ACC112 (cell line): Measurements from ENCODE around the gene PFDN6.
A peak's percentile ranks its signal among the peaks of the same experiment; 100 is the strongest.

ENCODE experiments used
- H2AFZ ChIP-seq: fragments of 200-600 bp; sonication (generic); one replicate; pipeline ENCODE4 v1.6.0; 2017; ENCODE audit warnings: antibody characterized with exemption, low read length; ENCODE audit not compliant: unreplicated experiment
- H3K27ac ChIP-seq: fragments of 200-600 bp; sonication (generic); 2 replicates; pipeline ENCODE4 v1.5.1; 2014; ENCODE audit warnings: low read depth, mild to moderate bottlenecking, antibody characterized with exemption, low read length, moderate library complexity
- H3K27me3 ChIP-seq: fragments of 200-600 bp; sonication (generic); 2 replicates; pipeline ENCODE4 v1.6.1; 2014; ENCODE audit warnings: mild to moderate bottlenecking, antibody characterized with exemption, low read length, moderate library complexity, mixed read lengths; ENCODE audit not compliant: insufficient read depth
- H3K36me3 ChIP-seq: fragments of 200-600 bp; sonication (generic); 2 replicates; pipeline ENCODE4 v1.6.1; 2016; ENCODE audit warnings: mild to moderate bottlenecking, antibody characterized with exemption, low read length, moderate library complexity, mixed read lengths; ENCODE audit not compliant: insufficient read depth
- H3K4me1 ChIP-seq: fragments of 200-600 bp; sonication (generic); one replicate; pipeline ENCODE4 v1.6.1; 2016; ENCODE audit warnings: low read length, mixed read lengths; ENCODE audit not compliant: insufficient read depth, unreplicated experiment, control insufficient read depth
- H3K4me3 ChIP-seq: fragments of 200-600 bp; sonication (generic); 2 replicates; pipeline ENCODE4 v1.5.1; 2014; ENCODE audit warnings: mild to moderate bottlenecking, low read depth, low read length
- H3K79me2 ChIP-seq: fragments of 200-600 bp; sonication (generic); one replicate; pipeline ENCODE4 v1.6.0; 2016; ENCODE audit warnings: low read length; ENCODE audit not compliant: control insufficient read depth, unreplicated experiment, insufficient read depth

The PFDN6 gene

DNA sequence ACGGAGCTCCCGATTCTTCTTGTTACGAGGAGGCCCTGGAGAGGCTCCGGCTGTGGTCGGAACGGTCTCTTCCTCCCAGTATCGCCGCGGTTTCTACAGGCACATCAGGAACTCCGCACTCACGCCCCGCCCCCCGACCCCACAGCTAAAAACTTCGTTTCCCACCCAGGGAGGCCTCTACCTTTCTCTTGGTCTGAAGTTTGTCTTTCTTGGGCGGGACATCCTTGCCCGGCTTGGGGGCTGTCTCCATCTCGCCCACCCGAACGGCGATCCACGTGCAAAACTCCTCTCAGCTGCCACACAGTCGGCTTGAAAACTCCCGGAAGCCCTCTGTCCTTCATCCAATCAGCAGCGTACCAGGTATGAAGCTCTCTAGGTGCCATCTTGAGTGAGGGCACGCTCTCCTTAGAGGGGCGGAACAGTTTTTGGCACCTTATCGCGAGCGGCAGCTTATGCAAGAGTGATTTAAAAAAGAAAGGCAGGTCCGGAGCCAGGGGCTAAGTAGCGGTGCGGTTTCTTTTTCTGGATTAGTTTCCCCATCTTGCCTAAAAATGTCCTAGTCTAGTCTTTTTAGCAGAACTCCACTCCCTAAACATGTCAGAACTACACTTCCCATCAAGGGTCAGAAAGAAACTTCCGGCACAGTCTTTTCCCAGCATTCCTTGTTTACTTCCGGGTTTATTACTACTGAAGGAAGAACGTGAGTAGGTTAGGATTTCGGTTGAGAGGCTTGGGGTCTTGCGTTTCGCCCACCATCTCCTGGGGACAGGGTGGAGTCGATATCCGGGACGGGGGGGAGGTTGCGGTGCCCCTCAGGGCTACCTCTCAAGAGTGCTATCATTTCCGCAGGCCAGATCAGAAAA, at the start of gene PFDN6, which contains the start of gene WDR46:
Gene PFDN6, plus strand, starts transcription at position 681 of the 863 bp plus-strand sequence. CDS start 256 bp downstream, outside the sequence.
Gene WDR46, minus strand, starts transcription at position 319 of the 863 bp plus-strand sequence. Its CDS starts 69 bp downstream, at position 250.
- H3K4me3 ChIP-seq: peak within 1 kb of the TSS; percentile 97
- H3K27ac ChIP-seq: peak within 1 kb of the TSS; percentile 8
- H2AFZ ChIP-seq: peak within 1 kb of the TSS; percentile 91
- H3K36me3 ChIP-seq: peaks cover 7% of the 10 kb centered on the region; the same call in 1 of the 2 replicates
- peaks cover 10% of the 10 kb centered on the region for H3K4me1 ChIP-seq
- H3K79me2 ChIP-seq: peaks cover 32% of the 10 kb centered on the region
- no peaks in the 10 kb centered on the region for H3K27me3 ChIP-seq

DNA sequence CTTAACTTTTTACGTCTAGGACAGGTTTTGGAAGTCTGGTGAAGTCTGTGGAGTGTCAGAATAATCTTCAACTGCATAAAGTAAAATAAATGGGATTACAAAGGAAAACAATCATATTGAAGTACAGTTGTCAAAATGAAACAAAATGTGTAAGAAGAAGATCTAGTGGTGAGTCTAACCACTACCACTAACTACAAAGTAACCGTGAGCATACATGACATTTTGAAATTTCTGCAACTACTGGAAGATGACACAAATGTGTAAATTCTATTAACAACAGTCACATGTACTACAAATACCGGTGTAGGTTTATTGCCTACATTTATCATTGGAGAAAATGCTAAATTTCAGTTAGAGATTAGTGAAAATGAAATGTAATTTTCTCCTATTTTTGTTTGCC, 47.4 kb upstream of the PFDN6 start:
- no peak overlapping the region for H3K27ac ChIP-seq
- no peak overlapping the region for H3K4me3 ChIP-seq
- no peaks in the 10 kb centered on the region for H3K4me1 ChIP-seq
- peaks cover 22% of the 10 kb centered on the region for H3K27me3 ChIP-seq
- H3K79me2 ChIP-seq: no peaks in the 10 kb centered on the region
- no peak overlapping the region for H2AFZ ChIP-seq
- no peaks in the 10 kb centered on the region for H3K36me3 ChIP-seq

GRCh38 chr6:33243476-33243875, 45.9 kb upstream of the PFDN6 start:
- H3K27me3 ChIP-seq: peaks cover 13% of the 10 kb centered on the region
- H3K27ac ChIP-seq: no peak overlapping the region
- no peak overlapping the region for H2AFZ ChIP-seq
- H3K4me3 ChIP-seq: no peak overlapping the region
- H3K36me3 ChIP-seq: no peaks in the 10 kb centered on the region
- H3K4me1 ChIP-seq: peaks cover under 1% of the 10 kb centered on the region
- H3K79me2 ChIP-seq: no peaks in the 10 kb centered on the region

DNA sequence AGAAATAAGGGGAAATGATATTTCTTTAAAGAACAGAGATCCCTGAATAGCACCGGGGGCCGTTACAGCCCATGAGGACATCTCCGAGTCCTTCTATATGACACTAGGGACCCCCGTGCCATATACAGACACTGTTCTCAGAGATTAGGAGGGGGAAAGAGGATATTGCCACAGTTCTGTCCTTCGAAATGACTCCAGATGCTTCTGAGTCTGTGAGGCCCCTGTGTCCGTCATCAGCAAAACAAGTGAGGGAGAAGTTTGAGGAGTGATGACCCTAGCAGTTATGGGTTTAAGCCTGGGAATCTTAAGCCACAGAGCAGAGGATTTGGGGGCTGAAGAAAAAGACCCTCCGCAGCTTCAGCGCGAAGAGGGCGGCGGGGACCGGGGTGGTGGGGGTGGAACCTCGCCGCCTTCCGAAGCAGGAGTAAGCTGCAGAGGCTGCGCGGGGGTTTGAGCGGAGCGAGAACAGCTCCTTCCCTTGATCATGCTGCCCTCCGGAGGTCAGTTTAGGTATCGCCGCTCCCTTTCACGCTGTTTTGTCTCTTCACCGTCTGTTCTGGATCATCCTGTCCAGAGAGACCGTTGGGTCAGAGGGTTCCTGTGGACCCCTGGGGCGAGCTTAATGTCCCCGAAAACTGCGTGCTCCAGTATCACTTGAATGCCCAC, 41.3 kb upstream of the PFDN6 start:
- Histone ChIP-seq H3K27ac (peak overlapping the region; percentile 90), H3K4me3 (peak overlapping the region; percentile 71), H2AFZ (peak overlapping the region; percentile 36)

GRCh38 chr6:33248643-33248931, 40.8 kb upstream of the PFDN6 start:
- Histone ChIP-seq H3K36me3 (peaks cover 5% of the 10 kb centered on the region; the same call in 1 of the 2 replicates), H2AFZ (peak overlapping the region; percentile 31), H3K79me2 (peaks cover 10% of the 10 kb centered on the region), H3K27me3 (no peaks in the 10 kb centered on the region), H3K27ac (peak overlapping the region; percentile 90), H3K4me1 (peaks cover 36% of the 10 kb centered on the region), H3K4me3 (peak overlapping the region; percentile 71)

More for the DNA sequence above, 41.3 kb upstream of the PFDN6 start:
- Histone ChIP-seq H3K79me2 (peaks cover 10% of the 10 kb centered on the region), H3K27me3 (no peaks in the 10 kb centered on the region), H3K4me1 (peaks cover 35% of the 10 kb centered on the region), H3K36me3 (peaks cover 5% of the 10 kb centered on the region; the same call in 1 of the 2 replicates)

DNA sequence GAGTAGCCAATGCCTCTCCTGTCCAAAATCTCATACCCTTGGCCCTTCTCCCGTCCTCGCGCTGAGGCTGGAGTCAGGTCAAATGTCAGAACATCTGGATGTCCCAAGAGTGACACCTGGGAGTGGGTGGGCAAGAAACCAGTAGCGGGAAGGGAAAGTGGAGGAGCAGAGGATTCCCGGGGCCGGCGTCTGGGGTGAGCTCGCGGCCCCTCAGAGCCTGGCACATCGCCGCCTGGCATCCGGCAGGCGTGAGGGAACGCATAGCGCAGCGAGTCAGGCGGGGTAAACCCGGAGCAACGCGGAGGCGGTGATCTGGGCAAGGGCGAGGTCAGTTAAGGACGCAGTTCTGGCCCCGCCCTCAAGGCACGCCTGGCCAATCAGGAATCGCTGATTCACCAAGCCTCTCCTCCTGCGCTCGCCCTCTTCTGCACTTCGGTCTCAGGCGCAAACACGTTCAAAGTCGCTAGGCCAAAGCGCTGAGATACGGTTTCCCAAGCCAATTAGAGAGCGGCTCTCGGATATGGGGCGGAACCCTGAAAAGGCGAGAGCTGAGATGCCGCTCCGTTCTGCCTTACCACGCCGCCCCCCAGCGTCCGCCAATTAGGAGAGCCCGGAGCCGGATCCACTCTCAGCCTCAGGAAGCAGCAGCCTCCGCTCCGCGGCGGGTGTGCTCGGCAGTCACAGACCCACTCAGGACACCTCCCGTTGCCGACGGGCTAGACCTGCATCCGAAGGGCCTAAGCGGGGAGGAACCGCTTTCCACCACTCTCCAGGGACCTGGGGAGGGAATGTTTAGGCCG, 40.3 kb upstream of the PFDN6 start:
- H3K4me3 ChIP-seq: peak overlapping the region; percentile 76
- H3K27ac ChIP-seq: peak overlapping the region; percentile 90
- peaks cover 10% of the 10 kb centered on the region for H3K79me2 ChIP-seq

DNA sequence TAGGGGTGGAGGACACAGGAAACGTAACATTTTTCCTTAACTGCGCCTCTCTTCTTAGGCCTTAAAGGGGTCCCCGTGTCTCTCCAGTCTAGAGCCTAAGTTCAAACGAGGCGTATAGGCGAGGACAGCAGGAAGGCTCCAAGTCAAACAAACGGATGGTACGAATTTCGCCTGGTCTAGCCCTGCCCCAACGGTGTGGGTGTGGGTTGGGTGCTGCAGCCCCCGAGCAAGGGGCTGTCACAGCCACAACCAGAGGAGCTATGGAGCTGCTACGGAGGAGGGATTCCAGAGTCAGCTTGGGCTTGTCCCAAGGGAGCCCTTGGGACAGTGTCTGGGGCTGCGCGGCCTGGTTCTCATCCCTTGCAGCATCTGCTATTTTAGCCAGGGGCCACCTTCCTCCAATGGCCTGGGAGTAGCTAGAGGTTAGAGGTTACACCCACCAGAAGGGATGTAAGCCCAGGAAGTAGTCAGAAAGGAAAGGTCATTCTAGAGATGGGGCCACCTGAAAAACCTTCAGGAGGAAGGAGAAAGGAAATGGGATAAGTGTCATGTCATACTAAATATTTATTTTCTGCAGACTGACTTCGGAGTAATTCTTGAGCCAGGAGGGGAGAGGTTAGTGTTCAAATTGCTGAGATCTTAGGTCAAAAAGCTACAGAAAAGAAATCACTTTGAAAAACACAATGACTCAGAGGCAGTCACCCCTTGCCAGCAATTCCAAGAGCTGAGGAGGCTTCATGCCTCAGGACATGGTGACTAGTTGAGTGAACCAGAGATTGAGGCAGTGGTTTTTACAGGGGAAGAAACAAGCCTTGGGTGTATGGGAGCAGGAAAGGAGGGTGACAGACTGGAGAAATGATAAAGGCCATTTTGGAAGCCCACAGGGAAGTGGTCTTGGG, 39.4 kb upstream of the PFDN6 start:
- peak overlapping the region; percentile 76 for H3K4me3 ChIP-seq
- no peaks in the 10 kb centered on the region for H3K27me3 ChIP-seq
- H3K4me1 ChIP-seq: peaks cover 36% of the 10 kb centered on the region
- H3K27ac ChIP-seq: peak overlapping the region; percentile 86
- peaks cover 5% of the 10 kb centered on the region; the same call in 1 of the 2 replicates for H3K36me3 ChIP-seq
- H2AFZ ChIP-seq: no peak overlapping the region
- peaks cover 10% of the 10 kb centered on the region for H3K79me2 ChIP-seq

More for the DNA sequence above, 40.3 kb upstream of the PFDN6 start:
- Histone ChIP-seq H3K4me1 (peaks cover 36% of the 10 kb centered on the region), H3K27me3 (no peaks in the 10 kb centered on the region), H2AFZ (peak overlapping the region; percentile 31), H3K36me3 (peaks cover 5% of the 10 kb centered on the region; the same call in 1 of the 2 replicates)

DNA sequence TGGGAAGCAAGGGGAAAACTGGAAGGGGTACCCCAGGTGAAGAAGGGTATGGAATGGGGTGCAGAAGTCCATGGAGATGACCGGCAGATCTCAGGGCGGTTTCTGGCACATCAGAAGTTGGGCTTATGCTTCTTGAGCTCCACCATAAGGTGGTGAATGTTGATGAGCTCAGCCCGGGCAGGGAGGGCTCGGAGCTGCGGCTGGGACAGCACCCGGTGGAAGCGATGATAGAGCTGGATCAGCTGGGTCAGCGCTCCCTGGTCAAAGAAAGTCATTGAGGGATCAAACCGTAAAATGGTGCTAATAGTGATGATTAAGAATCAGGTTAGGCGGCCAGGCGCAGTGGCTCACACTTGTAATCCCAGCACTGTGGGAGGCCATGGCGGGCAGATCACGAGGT, 38.7 kb upstream of the PFDN6 start:
- Histone ChIP-seq H3K27ac (peak overlapping the region; percentile 86), H3K27me3 (no peaks in the 10 kb centered on the region), H2AFZ (no peak overlapping the region), H3K36me3 (peaks cover 5% of the 10 kb centered on the region; the same call in 1 of the 2 replicates), H3K79me2 (peaks cover 10% of the 10 kb centered on the region), H3K4me1 (peaks cover 36% of the 10 kb centered on the region), H3K4me3 (peak overlapping the region; percentile 76)

DNA sequence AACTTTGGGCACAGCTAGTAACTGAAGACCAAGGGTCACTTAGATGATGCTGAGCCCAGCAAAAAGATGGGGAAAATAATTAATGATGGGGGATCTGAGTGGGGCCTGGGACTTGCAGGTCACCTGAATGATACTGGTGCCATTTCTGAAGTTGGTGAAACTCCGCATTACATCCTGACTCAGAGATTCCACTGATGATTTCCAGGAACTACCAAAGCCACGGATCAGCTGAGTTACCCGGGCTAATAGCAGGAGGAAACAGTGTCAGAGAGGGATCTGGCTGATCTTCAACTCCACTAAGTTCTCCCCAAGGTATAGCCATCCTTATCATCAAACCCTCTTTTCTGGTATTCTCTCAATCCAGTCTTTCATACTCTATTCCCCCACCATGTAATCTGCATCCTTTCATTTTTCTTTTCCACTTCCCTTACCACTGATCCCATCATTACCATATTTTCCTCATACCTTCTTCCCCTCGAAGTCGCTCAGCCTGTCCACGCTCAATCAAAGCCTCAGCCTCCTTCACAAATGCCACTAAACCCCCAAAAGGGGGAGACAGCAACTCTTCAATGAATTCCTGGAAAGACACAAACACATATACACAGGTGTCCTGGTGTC, 37.9 kb upstream of the PFDN6 start:
- no peak overlapping the region for H3K4me3 ChIP-seq
- peaks cover 10% of the 10 kb centered on the region for H3K79me2 ChIP-seq
- peaks cover 36% of the 10 kb centered on the region for H3K4me1 ChIP-seq
- H3K27ac ChIP-seq: no peak overlapping the region
- H3K36me3 ChIP-seq: peaks cover 5% of the 10 kb centered on the region; the same call in 1 of the 2 replicates
- no peak overlapping the region for H2AFZ ChIP-seq
- no peaks in the 10 kb centered on the region for H3K27me3 ChIP-seq
